ENCODE measurements around the gene LGALS14. TPM values are rescaled to one million over a fixed set of nuclear protein-coding genes. Genes with fewer than 3 reads are reported as not detected.
A peak's percentile ranks its signal among the peaks of the same experiment; 100 is the strongest.

The LGALS14 gene
- total and polyA plus RNA-seq, 10 of the 15 experiments (the other 5 are each of a cell fraction or from before 2014, with no cell fraction given), result 5.1 to 34.6 (median 7.3) TPM

DNA sequence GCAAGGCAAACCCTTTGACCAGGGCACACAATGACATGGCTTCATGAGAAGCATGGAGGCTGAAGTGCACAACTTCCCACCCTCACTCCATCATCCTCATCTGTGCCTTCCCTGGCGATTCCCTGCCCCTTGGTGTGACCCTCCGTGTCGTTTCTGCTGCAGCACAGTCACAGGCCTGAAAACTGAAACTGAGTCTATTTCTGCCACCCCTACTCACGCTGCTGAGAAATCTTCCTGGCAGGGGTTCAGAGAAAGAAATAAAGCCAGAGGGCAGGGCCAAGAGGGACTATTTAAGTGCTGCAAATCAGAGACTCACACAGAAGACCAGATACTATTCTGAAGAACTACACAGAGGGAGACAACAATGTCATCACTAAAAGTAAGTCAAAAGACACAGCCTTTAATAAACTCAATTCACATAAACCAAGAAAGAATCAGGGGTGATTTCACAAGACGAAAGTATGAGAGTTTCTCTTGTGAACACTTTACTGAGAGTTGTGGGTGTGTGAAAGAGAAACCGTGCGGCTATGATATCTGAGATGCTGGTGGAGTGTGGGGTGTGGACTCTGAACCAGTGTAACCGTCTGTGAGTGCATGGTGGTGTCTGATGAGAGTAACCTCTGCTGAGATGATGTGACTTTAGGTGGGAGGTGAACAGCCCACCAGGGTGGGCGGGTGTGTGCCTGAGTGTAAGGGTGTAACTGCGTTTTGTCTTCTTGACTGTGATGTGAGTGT lies 25.1 kb upstream of the LGALS14 start:
- peaks cover 23% of the 10 kb centered on the region for H3K79me2 ChIP-seq (ENCODE audit: control insufficient read depth, insufficient read depth, low read length)
- SMC1A ChIA-PET (ENCODE audit: uncharacterized antibody, unreplicated experiment), result interaction anchor here (1.3 to 10.7 kb wide), 7 partner anchors 21 to 165 kb away, joined by 5 to 266 read pairs (median 47); partner anchors contain the start of genes FBL and LGALS14
- peak overlapping the region; percentile 98 for H3K27ac ChIP-seq (ENCODE audit: control insufficient read depth, insufficient read depth)
- H3K9ac ChIP-seq (ENCODE audit: control insufficient read depth, insufficient read depth, low read length), result peak overlapping the region; percentile 97
- RAD21 ChIA-PET (ENCODE audit: unreplicated experiment), result interaction anchor here (0.9 to 8.6 kb wide), 8 partner anchors 19 to 291 kb away, joined by 3 to 234 read pairs (median 5); partner anchors contain the start of genes DYRK1B and FBL
- peak overlapping the region; percentile 98 for H3K4me2 ChIP-seq (ENCODE audit: control insufficient read depth, insufficient read depth)
- no TSS peak for BruUV-seq (replicated peaks)
- POLR2A ChIA-PET, result interaction anchor here (1.7 to 3.4 kb wide), 2 partner anchors 22 to 26 kb away, joined by 5 to 16 read pairs; no protein-coding TSS in a partner anchor
- no peaks in the 10 kb centered on the region for H3K9me3 ChIP-seq (replicated peaks; ENCODE audit: control insufficient read depth, insufficient read depth, low read length)
- no peaks in the 10 kb centered on the region for H3K27me3 ChIP-seq (replicated peaks in 1 of 2; ENCODE audit: control insufficient read depth in 2 of 2, insufficient read depth in 2 of 2, low read length in 1 of 2)
- peaks cover 61% of the 10 kb centered on the region for H3K4me1 ChIP-seq (ENCODE audit: control insufficient read depth, insufficient read depth, low read length)
- CTCF ChIA-PET, result interaction anchor here (1.2 to 9.7 kb wide), 9 partner anchors 22 to 291 kb away, joined by 3 to 335 read pairs (median 12); partner anchors contain the start of genes DYRK1B, EID2, FBL and LGALS14
- H3K4me3 ChIP-seq, result peak overlapping the region; percentile 86
- in situ Hi-C loops (cut with MboI) (no loop called here), intact Hi-C loops (cut with micrococcal nuclease; ENCODE audit: unreplicated experiment) (loop anchor here (1.0 to 5.0 kb wide), 3 partner anchors 22 to 293 kb away; partner anchors contain the start of gene PSMC4)
- WGBS (ENCODE audit: insufficient coverage, insufficient replicate concordance, low lambda C conversion rate, missing lambda C conversion rate), result 1% methylated on average over 10 of the region's 10 CpGs
- no peaks in the 10 kb centered on the region for H4K20me1 ChIP-seq (ENCODE audit: control insufficient read depth, insufficient read depth)
- ATAC-seq (peak; percentile 86), FAIRE-seq (peak; percentile 54), DNase-seq (ENCODE audit: low read depth, low spot score) (peak; percentile 86)
- H2AFZ ChIP-seq (ENCODE audit: control insufficient read depth, low read depth, low read length), result peak overlapping the region; percentile 34
- peaks cover 0 to 8% of the 10 kb centered on the region in 2 experiments; a peak in 1 of 4 replicates for H3K36me3 ChIP-seq (ENCODE audit: control insufficient read depth in 2 of 2, insufficient read depth in 2 of 2, low read length in 1 of 2)
- 0 out of 2 replicates have a peak, but pooled peaks have one; percentile 65 for TF ChIP-seq TCF12 (IDR thresholded peaks at IDR 0.05; ENCODE audit: low read depth, low read length)
- no peak for TF ChIP-seq CREB1 (IDR thresholded peaks at IDR 0.05; ENCODE audit: low read depth)
- no peak for TF ChIP-seq ZSCAN29 (IDR thresholded peaks at IDR 0.05)
- no peak for TF ChIP-seq FOS (IDR thresholded peaks at IDR 0.05; ENCODE audit: borderline replicate concordance, extremely low read depth, insufficient read length)
- peak; percentile 92 for TF ChIP-seq PML (IDR thresholded peaks at IDR 0.05; ENCODE audit: low read length)
- TF ChIP-seq ZNF24 (IDR thresholded peaks at IDR 0.05), result no peak
- no peak for TF ChIP-seq BHLHE40 (IDR thresholded peaks at IDR 0.05; ENCODE audit: borderline replicate concordance in 1 of 2, low read depth in 2 of 2, low read length in 1 of 2)
- 0 out of 2 replicates have a peak, but pooled peaks have one; percentile 18 for TF ChIP-seq RAD21 (IDR thresholded peaks at IDR 0.05; ENCODE audit: insufficient read depth, low read depth, low read length)
- TF ChIP-seq SUZ12 (IDR thresholded peaks at IDR 0.05; ENCODE audit: unreplicated experiment), result no peak
- TF ChIP-seq POLR2A (IDR thresholded peaks at IDR 0.05; ENCODE audit: low read depth, low read length), result 0 out of 2 replicates have a peak, but pooled peaks have one; percentile 6
- TF ChIP-seq, protein P1, sequence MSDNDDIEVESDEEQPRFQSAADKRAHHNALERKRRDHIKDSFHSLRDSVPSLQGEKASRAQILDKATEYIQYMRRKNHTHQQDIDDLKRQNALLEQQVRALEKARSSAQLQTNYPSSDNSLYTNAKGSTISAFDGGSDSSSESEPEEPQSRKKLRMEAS (IDR thresholded peaks at IDR 0.05; ENCODE audit: low read depth, low read length), result no peak
- TF ChIP-seq ESRRA (IDR thresholded peaks at IDR 0.05; ENCODE audit: low read length), result no peak
- TF ChIP-seq MYB (IDR thresholded peaks at IDR 0.05; ENCODE audit: borderline replicate concordance, low read depth, low read length), result no peak; the same call in 1 of the 2 replicates
- TF ChIP-seq YY1 (IDR thresholded peaks at IDR 0.05; ENCODE audit: low read depth, low read length), result no peak
- TF ChIP-seq KAT2A (conservative IDR thresholded peaks at IDR 0.05; ENCODE audit: control insufficient read depth, low read depth, low read length), result no peak
- TF ChIP-seq, protein P2, sequence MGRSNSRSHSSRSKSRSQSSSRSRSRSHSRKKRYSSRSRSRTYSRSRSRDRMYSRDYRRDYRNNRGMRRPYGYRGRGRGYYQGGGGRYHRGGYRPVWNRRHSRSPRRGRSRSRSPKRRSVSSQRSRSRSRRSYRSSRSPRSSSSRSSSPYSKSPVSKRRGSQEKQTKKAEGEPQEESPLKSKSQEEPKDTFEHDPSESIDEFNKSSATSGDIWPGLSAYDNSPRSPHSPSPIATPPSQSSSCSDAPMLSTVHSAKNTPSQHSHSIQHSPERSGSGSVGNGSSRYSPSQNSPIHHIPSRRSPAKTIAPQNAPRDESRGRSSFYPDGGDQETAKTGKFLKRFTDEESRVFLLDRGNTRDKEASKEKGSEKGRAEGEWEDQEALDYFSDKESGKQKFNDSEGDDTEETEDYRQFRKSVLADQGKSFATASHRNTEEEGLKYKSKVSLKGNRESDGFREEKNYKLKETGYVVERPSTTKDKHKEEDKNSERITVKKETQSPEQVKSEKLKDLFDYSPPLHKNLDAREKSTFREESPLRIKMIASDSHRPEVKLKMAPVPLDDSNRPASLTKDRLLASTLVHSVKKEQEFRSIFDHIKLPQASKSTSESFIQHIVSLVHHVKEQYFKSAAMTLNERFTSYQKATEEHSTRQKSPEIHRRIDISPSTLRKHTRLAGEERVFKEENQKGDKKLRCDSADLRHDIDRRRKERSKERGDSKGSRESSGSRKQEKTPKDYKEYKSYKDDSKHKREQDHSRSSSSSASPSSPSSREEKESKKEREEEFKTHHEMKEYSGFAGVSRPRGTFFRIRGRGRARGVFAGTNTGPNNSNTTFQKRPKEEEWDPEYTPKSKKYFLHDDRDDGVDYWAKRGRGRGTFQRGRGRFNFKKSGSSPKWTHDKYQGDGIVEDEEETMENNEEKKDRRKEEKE (IDR thresholded peaks at IDR 0.05), result no peak
- no peak; the same call in 1 of the 2 replicates for TF ChIP-seq PAX5 (IDR thresholded peaks at IDR 0.05; ENCODE audit: borderline replicate concordance, low read depth, low read length)
- TF ChIP-seq SMAD1 (IDR thresholded peaks at IDR 0.05; ENCODE audit: low read depth, partially characterized antibody), result peak; percentile 88
- TF ChIP-seq NRF1 (conservative IDR thresholded peaks at IDR 0.05; ENCODE audit: low read depth, low read length), result no peak
- peak; percentile 52 for TF ChIP-seq NR2F1 (conservative IDR thresholded peaks at IDR 0.05)
- peak; percentile 74 for TF ChIP-seq FOXM1 (IDR thresholded peaks at IDR 0.05; ENCODE audit: low read depth, low read length)

Data from GM12878 (cell line).